Adrenal gland (tissue), 12 donors: ENCODE measurements around the gene LPP. TPM values are rescaled to one million over a fixed set of nuclear protein-coding genes. Genes with fewer than 3 reads are reported as not detected.

Experiments
- DNase-seq, 7 donors: peaks; one replicate each; pipeline ENCODE4 v3.0.0-alpha.2; 2019 to 2020
- H3K27ac ChIP-seq, 5 donors: fragments of 200-600 bp; sonication (generic) in 4 of 5; 1 replicate in 3 of 5; 2 replicates in 2 of 5; pipeline versions ENCODE4 v1.5.1 to v1.8.0; 2016 to 2020; ENCODE audit warnings: mild to moderate bottlenecking in 1 of 5
- H3K27me3 ChIP-seq: fragments of 200-600 bp; 2 replicates; pipeline ENCODE4 v1.8.0; 2021
- H3K36me3 ChIP-seq, 2 donors: fragments of 200-600 bp; replicated peaks in 1 of 2; 1 replicate in 1 of 2; 2 replicates in 1 of 2; pipeline versions ENCODE4 v1.5.1 to v1.8.0; 2018 to 2022
- H3K4me1 ChIP-seq, 2 donors: fragments of 200-600 bp; replicated peaks in 1 of 2; 1 replicate in 1 of 2; 2 replicates in 1 of 2; pipeline versions ENCODE4 v1.5.1 to v1.8.0; 2018 to 2021
- H3K4me3 ChIP-seq, 4 donors: fragments of 200-600 bp; sonication (generic) in 3 of 4; one replicate each; pipeline ENCODE4 v1.5.1; 2016 to 2018
- H3K9me3 ChIP-seq, 3 donors: fragments of 200-600 bp; sonication (generic) in 1 of 3; replicated peaks in 1 of 3; 1 replicate in 2 of 3; 2 replicates in 1 of 3; pipeline versions ENCODE4 v1.5.1 to v1.8.0; 2016 to 2021
- CTCF ChIP-seq, 6 experiments: fragments of 450-650 bp in 4 of 6; fragments of 200-600 bp in 2 of 6; sonication (generic) in 1 of 6; IDR thresholded peaks; 1 replicate in 5 of 6; 2 replicates in 1 of 6; pipeline versions ENCODE4 v1.5.1 to v1.8.0; 2016 to 2021; ENCODE audit warnings: antibody characterized with exemption in 6 of 6, mild to moderate bottlenecking in 2 of 6, moderate library complexity in 1 of 6
- POLR2A ChIP-seq, 2 donors: fragments of 450-650 bp; IDR thresholded peaks; one replicate each; pipeline ENCODE4 v1.6.1; 2017; ENCODE audit warnings: antibody characterized with exemption in 2 of 2, mild to moderate bottlenecking in 2 of 2, moderate library complexity in 1 of 2
- WGBS, 4 donors: extraction: QIAGEN DNeasy Blood & Tissue Kit in 2 of 4; methylation state at CpG; one replicate each; pipeline versions ENCODE4 v1.1.5 to v1.1.7; 2013 to 2017; 5-methylcytosine and 5-hydroxymethylcytosine counted together
- intact Hi-C, 2 donors: fragments of 100-400 bp; cut with DNase I; formaldehyde crosslinking; loops; one replicate each; pipeline versions ENCODE4 v1.14.1 to v1.15.0; 2022 to 2023
- polyA plus RNA-seq, 3 donors: library from polyadenylated mRNA; stranded (reverse); fragments of 200-250 nt in 2 of 3; fragments of 350-450 nt in 1 of 3; fragmentation: Illumina TruSeq in 1 of 3; extraction: RNeasy Lipid Tissue Mini Kit (QIAGEN cat#74804) in 1 of 3; gene quantifications; one replicate each; pipeline ENCODE4 v1.2.3, GENCODE V29; 2013 to 2014
- total RNA-seq, 9 donors: library from RNA; depleted of rRNA in 4 of 9; stranded (reverse); fragments of >200 nt in 4 of 9; fragments of 120-200 nt in 1 of 9; fragmentation: NEBNext Ultra II Directional in 1 of 9; extraction: Animal tissue kit (Norgen Biotek cat#: 25700) in 1 of 9; gene quantifications; one replicate each; pipeline versions ENCODE4 v1.1.0 to v1.2.4, GENCODE V29; 2013 to 2023
- donor health status: healthy with polysubstance abuse.
- donor health status: Bipolar disorder and iron deficiency.
- donor health status: DM: yes; HTN: yes; CAD: no.
- donor health status: DM: no; HTN: no; CAD: no.
- donor health status: DM: no; HTN: no; CAD: no.
- donor health status: DM: yes; HTN: yes; CAD: no.

LPP gene
- total and polyA plus RNA-seq, 12 donors = 7.0 to 170 (median 101) TPM

DNA sequence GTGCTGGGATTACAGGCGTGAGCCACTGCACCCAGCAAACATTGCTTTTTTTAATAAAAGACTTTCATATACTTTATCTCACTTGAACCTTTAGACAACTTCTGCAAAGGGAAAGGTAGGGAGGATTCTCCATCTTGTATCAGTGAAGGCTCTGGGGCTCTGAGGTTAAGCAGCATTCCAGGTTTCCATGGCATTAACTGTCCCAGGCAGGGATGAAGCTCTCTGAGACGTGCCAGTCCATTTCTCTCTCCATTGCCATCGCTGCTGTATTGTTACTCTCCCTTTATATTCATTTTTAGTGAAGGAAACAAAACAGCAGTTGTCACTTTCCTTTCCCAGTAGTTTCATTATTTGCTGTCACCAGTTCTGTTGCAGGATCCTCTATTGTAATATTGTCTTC lies 342.4 kb downstream of the LPP start:
- Histone ChIP-seq H3K27ac (no peak overlapping the region), H3K27me3 (no peaks in the 10 kb centered on the region), H3K9me3 (no peaks in the 10 kb centered on the region), H3K36me3 (no peaks in the 10 kb centered on the region), H3K4me1 (peaks cover 8 to 11% of the 10 kb centered on the region in 2 donors), H3K4me3 (no peak overlapping the region)
- intact Hi-C loops = no loop called here
- no peak for TF ChIP-seq POLR2A (IDR thresholded peaks at IDR 0.05)
- no peak for TF ChIP-seq CTCF (IDR thresholded peaks at IDR 0.05)
- no peak for DNase-seq
- 91 to 95% (median 93%) methylated on average over 3 of the region's 3 CpGs for WGBS, 4 donors

GRCh38 chr3:188497021-188497420 lies 343.1 kb downstream of the LPP start:
- TF ChIP-seq POLR2A (IDR thresholded peaks at IDR 0.05) (no peak), CTCF (IDR thresholded peaks at IDR 0.05) (no peak)
- H3K27me3 ChIP-seq = no peaks in the 10 kb centered on the region
- intact Hi-C loops = no loop called here
- H3K4me3 ChIP-seq = no peak overlapping the region
- H3K36me3 ChIP-seq = no peaks in the 10 kb centered on the region
- peaks cover 2 to 5% of the 10 kb centered on the region in 2 donors for H3K4me1 ChIP-seq
- DNase-seq = no peak
- H3K9me3 ChIP-seq = peaks cover 0 to 2% (median 0%) of the 10 kb centered on the region in 3 donors
- H3K27ac ChIP-seq = no peak overlapping the region
- 83 to 87% (median 85%) methylated on average over 4 of the region's 4 CpGs for WGBS, 4 donors

DNA sequence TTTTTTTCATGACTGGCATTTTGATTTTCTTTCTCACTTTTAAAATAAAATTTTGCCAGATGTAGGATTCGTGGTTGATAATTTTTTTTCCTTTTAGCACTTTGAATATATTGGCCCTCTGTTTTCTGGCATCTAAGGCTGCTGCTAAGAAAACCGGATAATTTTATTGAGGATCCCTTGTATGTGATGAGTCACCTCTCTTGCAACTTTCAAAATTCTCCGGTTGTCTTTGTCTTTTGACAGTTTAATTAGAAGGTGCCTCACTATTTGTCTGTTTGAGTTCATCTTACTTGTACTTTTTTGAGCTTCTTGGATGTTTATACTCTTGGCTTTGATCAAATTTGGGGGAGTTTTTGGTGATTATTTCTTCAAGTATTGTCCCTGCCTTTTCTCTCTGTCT lies 349.7 kb downstream of the LPP start:
- H3K4me1 ChIP-seq = no peaks in the 10 kb centered on the region
- no peak overlapping the region for H3K4me3 ChIP-seq
- TF ChIP-seq POLR2A (IDR thresholded peaks at IDR 0.05) = no peak
- no peak for TF ChIP-seq CTCF (IDR thresholded peaks at IDR 0.05)
- 64 to 73% (median 65%) methylated on average over 3 of the region's 3 CpGs for WGBS, 4 donors
- intact Hi-C loops = no loop called here
- no peak for DNase-seq
- H3K27me3 ChIP-seq = no peaks in the 10 kb centered on the region
- peaks cover 4 to 12% (median 7%) of the 10 kb centered on the region in 3 donors for H3K9me3 ChIP-seq
- no peak overlapping the region for H3K27ac ChIP-seq
- no peaks in the 10 kb centered on the region for H3K36me3 ChIP-seq

DNA sequence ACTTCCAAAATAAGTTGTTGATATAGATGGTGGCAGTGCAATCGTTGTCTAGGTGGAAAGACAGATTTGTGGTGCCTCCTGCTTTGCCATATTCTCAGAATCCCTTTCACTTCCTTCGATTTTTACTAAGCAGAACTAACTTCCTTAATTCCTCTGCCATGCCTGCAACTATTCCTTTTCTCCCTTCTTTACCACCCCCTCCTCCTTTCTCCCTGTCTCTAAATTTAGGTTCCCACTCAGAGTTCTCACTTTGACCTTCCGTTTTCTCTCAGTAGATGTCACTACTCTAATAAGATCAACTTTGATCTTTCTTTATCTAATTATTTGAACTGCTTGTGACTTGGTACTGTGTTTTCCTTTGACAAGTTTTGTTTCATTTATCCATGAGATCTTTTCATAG lies 351.2 kb downstream of the LPP start:
- Histone ChIP-seq H3K27me3 (no peaks in the 10 kb centered on the region), H3K27ac (no peak overlapping the region), H3K4me3 (no peak overlapping the region), H3K9me3 (peaks cover 4 to 12% (median 7%) of the 10 kb centered on the region in 3 donors), H3K36me3 (no peaks in the 10 kb centered on the region), H3K4me1 (no peaks in the 10 kb centered on the region)
- intact Hi-C loops = no loop called here
- DNase-seq = no peak
- TF ChIP-seq POLR2A (IDR thresholded peaks at IDR 0.05) (no peak), CTCF (IDR thresholded peaks at IDR 0.05) (no peak)
- WGBS, 4 donors = 53 to 58% (median 56%) methylated on average over 3 of the region's 3 CpGs
